Loucy (cell line): Measurements from ENCODE around the gene CYP24A1.

Source experiments
- H2AFZ ChIP-seq: fragments of 200-600 bp; sonication (generic); 2 replicates; pipeline ENCODE4 v1.6.0; 2016; ENCODE audit warnings: antibody characterized with exemption, mild to moderate bottlenecking, low read length, moderate library complexity
- H3F3A ChIP-seq: fragments of 200-600 bp; 2 replicates; pipeline ENCODE4 v1.6.0; 2016; ENCODE audit warnings: antibody characterized with exemption, low read depth, mild to moderate bottlenecking
- H3K27me3 ChIP-seq: fragments of 200-600 bp; sonication (generic); 2 replicates; pipeline ENCODE4 v1.6.1; 2014; ENCODE audit warnings: low read length, mild to moderate bottlenecking; ENCODE audit not compliant: insufficient read depth, poor library complexity, severe bottlenecking
- H3K36me3 ChIP-seq: fragments of 200-600 bp; sonication (generic); 2 replicates; pipeline ENCODE4 v1.6.1; 2016; ENCODE audit warnings: low read length; ENCODE audit not compliant: insufficient read depth
- H3K4me1 ChIP-seq: fragments of 200-600 bp; sonication (generic); 2 replicates; pipeline ENCODE4 v1.5.1; 2014; ENCODE audit warnings: low read length, mild to moderate bottlenecking; ENCODE audit not compliant: insufficient read depth, poor library complexity, severe bottlenecking
- H3K4me2 ChIP-seq: fragments of 200-600 bp; sonication (generic); 2 replicates; pipeline ENCODE4 v1.6.0; 2014; ENCODE audit warnings: antibody characterized with exemption, low read length, low read depth, mild to moderate bottlenecking; ENCODE audit not compliant: poor library complexity, severe bottlenecking
- H3K4me3 ChIP-seq: fragments of 200-600 bp; sonication (generic); 2 replicates; pipeline ENCODE4 v1.5.1; 2014; ENCODE audit warnings: low read length, mild to moderate bottlenecking, mixed read lengths; ENCODE audit not compliant: poor library complexity, severe bottlenecking
- H3K79me2 ChIP-seq: fragments of 200-600 bp; sonication (generic); 2 replicates; pipeline ENCODE4 v1.6.1; 2014; ENCODE audit warnings: low read length; ENCODE audit not compliant: insufficient read depth
- H3K9ac ChIP-seq: fragments of 200-600 bp; sonication (generic); 2 replicates; pipeline ENCODE4 v1.6.0; 2014; ENCODE audit warnings: mild to moderate bottlenecking, low read depth, low read length, moderate library complexity; ENCODE audit not compliant: poor library complexity, severe bottlenecking
- H3K9me2 ChIP-seq: fragments of 200-600 bp; sonication (generic); replicated peaks from 2 replicates; pipeline ENCODE4 v1.6.1; 2016; ENCODE audit warnings: low read depth, low read length, mixed read lengths
- H3K9me3 ChIP-seq: fragments of 200-600 bp; sonication (generic); 2 replicates; pipeline ENCODE4 v1.6.1; 2014; ENCODE audit warnings: mild to moderate bottlenecking, antibody characterized with exemption, low read length, low read depth; ENCODE audit not compliant: insufficient read depth
- H4K20me1 ChIP-seq: fragments of 200-600 bp; sonication (generic); 2 replicates; pipeline ENCODE4 v1.6.0; 2014; ENCODE audit warnings: antibody characterized with exemption, low read length, mild to moderate bottlenecking; ENCODE audit not compliant: insufficient read depth, poor library complexity, severe bottlenecking
- EZH2phosphoT487 ChIP-seq: fragments of 200-600 bp; IDR thresholded peaks from 2 replicates; pipeline ENCODE4 v1.6.1; 2018; ENCODE audit warnings: antibody characterized with exemption, mild to moderate bottlenecking, moderate library complexity, borderline replicate concordance
- TF ChIP-seq, protein P1 (sequence below): fragments of 200-600 bp; sonication (generic); conservative IDR thresholded peaks from 2 replicates; pipeline ENCODE4 v1.5.1; 2014; ENCODE audit warnings: mild to moderate bottlenecking, antibody characterized with exemption, low read length

The CYP24A1 gene

GRCh38 chr20:54184904-54185626 lies 11.3 kb upstream of the CYP24A1 start:
- Histone ChIP-seq H3K4me2 (no peak overlapping the region), H3K4me3 (no peak overlapping the region), H3F3A (no peaks in the 10 kb centered on the region), H3K36me3 (no peaks in the 10 kb centered on the region), H3K9me2 (no peaks in the 10 kb centered on the region), H3K27me3 (no peaks in the 10 kb centered on the region), H3K9me3 (no peaks in the 10 kb centered on the region), H3K9ac (no peak overlapping the region), H3K4me1 (no peaks in the 10 kb centered on the region), H2AFZ (no peak overlapping the region), H3K79me2 (no peaks in the 10 kb centered on the region), H4K20me1 (no peaks in the 10 kb centered on the region)
- no peak for TF ChIP-seq EZH2phosphoT487
- TF ChIP-seq, protein P1, sequence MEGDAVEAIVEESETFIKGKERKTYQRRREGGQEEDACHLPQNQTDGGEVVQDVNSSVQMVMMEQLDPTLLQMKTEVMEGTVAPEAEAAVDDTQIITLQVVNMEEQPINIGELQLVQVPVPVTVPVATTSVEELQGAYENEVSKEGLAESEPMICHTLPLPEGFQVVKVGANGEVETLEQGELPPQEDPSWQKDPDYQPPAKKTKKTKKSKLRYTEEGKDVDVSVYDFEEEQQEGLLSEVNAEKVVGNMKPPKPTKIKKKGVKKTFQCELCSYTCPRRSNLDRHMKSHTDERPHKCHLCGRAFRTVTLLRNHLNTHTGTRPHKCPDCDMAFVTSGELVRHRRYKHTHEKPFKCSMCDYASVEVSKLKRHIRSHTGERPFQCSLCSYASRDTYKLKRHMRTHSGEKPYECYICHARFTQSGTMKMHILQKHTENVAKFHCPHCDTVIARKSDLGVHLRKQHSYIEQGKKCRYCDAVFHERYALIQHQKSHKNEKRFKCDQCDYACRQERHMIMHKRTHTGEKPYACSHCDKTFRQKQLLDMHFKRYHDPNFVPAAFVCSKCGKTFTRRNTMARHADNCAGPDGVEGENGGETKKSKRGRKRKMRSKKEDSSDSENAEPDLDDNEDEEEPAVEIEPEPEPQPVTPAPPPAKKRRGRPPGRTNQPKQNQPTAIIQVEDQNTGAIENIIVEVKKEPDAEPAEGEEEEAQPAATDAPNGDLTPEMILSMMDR = no peak

DNA sequence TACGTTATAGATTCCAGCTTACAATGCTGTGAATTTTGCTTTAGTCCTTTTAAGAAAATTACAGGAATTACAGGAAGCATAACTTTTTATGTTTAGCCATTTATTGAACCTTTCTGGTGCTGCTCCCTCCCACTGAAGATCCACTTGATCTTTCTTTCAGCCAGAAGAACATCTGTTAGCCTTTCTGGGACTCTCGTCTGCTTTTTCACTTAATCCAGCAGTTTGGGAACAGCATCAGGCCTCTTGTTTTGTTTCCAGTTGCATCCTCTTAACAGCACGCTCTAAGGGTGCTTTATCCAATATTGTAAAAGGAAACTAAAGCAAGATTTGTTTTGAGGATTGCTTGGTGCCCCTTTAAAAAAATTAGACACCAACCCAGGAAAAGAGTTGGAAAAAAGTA lies 10.3 kb upstream of the CYP24A1 start:
- Histone ChIP-seq H3K9me2 (no peaks in the 10 kb centered on the region), H3K27me3 (no peaks in the 10 kb centered on the region), H3K9me3 (no peaks in the 10 kb centered on the region), H3K4me2 (no peak overlapping the region), H3K4me3 (no peak overlapping the region), H3K9ac (no peak overlapping the region), H2AFZ (no peak overlapping the region), H3K36me3 (no peaks in the 10 kb centered on the region), H3K4me1 (no peaks in the 10 kb centered on the region), H3K79me2 (no peaks in the 10 kb centered on the region), H3F3A (no peaks in the 10 kb centered on the region), H4K20me1 (no peaks in the 10 kb centered on the region)
- TF ChIP-seq EZH2phosphoT487 = no peak
- TF ChIP-seq, protein P1 = no peak

DNA sequence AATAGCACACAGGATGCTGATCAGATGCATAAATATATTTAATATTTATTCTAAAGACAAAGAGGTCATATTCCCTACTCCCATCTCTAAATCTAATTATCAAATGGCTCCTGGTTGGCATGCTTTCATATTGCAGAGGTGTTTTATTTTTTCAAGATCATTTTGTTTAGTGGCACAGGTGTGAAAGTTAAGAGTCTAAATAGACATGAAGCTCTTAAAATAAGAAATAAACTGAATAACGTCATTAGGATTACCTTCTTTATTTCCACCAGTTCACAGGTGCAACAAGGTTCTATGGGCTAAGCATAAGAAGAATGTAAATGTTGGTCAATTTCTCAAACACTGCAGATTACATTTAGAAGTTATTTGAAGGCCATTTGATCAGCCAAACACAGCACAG lies 7.1 kb upstream of the CYP24A1 start:
- H2AFZ ChIP-seq = no peak overlapping the region
- TF ChIP-seq, protein P1 = no peak
- TF ChIP-seq EZH2phosphoT487 = no peak
- no peak overlapping the region for H3K4me2 ChIP-seq
- no peaks in the 10 kb centered on the region for H3K27me3 ChIP-seq
- no peaks in the 10 kb centered on the region for H3K4me1 ChIP-seq
- no peaks in the 10 kb centered on the region for H3F3A ChIP-seq
- H3K9ac ChIP-seq = no peak overlapping the region
- no peaks in the 10 kb centered on the region for H3K36me3 ChIP-seq
- no peak overlapping the region for H3K4me3 ChIP-seq
- H3K9me2 ChIP-seq = no peaks in the 10 kb centered on the region
- no peaks in the 10 kb centered on the region for H3K9me3 ChIP-seq
- H3K79me2 ChIP-seq = no peaks in the 10 kb centered on the region
- no peaks in the 10 kb centered on the region for H4K20me1 ChIP-seq
